HG03460 (cell line): ENCODE results near the gene MGLL.
"Not testable (repeated sequence)": the region's sequence is repeated elsewhere in the genome, so short reads cannot be mapped to it uniquely, and the experiment has no call there.

ENCODE experiments used
- ATAC-seq: cut with Tn5 transposase; IDR thresholded peaks from one replicate; pipeline ENCODE4 v1.9.1; 2021; ENCODE audit not compliant: unreplicated experiment

MGLL gene

DNA sequence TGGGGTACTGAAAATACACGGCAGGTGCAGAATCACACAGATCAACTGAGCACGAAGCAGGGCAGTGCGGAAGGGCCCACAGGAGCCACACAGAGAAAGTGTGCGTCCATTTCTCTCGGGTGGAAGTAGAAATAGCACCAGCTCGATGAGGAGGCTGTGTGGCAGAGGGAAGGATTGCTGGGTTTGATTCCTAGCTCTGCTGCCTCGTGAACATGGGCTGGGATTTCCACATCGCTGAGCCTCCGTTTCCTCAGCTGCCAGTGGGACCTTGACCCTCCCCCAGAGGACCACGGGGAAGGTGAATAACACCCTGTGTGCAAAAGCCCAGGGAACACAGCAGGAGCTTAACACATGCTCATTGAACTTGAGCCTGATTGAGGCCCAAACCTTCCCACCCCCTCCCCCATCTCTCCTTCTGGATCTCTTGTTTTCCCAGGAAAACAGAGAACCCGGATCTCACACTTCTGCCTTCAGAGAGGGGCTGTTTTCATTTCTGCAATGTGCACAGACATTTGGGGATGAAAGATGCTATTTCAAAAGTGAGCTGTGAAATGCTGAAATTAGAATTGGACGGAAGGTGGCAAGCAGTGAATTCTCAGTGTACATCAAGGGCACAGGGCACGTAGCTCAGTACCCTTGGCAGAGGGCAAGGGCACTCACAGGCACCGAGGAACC lies 111.2 kb downstream of the MGLL start:
- no peak for ATAC-seq

DNA sequence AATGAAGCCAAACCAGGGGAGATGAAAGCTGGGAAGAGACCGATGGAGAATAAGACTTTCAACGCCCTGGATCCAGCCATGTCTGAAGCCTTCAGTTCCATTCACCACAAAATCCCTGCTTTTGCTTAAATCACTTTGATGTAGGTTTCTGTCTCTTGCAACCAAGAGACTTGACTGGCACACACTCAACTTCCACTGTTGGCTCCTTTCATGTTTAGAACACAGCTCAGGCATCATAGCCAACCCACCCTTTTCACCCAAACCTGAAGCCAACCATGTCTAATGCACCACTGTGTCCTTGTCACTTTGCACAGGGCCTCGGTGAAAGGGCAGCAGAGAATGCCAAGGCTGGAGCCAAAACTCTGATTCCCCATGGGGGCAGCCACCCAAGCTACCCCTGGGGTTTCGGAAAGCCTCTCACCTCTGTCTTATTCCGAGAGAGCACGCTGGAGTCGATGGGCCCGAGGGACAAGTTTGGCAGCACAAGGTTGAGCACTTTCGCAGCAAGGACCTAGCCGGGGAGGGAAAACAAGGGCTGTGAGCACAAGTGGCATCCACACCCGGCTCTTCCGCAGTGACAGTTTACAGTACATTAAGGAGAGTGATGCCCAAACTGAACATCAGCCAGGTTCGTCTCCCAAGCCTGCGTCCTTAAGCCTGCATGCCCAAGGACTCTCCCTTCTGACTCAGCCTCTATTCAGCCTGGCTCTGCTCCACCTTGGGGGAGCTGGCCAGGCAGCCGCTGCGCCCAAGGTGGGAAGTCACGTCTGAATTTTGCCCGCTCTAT lies 112.0 kb downstream of the MGLL start:
- ATAC-seq, result no peak

DNA sequence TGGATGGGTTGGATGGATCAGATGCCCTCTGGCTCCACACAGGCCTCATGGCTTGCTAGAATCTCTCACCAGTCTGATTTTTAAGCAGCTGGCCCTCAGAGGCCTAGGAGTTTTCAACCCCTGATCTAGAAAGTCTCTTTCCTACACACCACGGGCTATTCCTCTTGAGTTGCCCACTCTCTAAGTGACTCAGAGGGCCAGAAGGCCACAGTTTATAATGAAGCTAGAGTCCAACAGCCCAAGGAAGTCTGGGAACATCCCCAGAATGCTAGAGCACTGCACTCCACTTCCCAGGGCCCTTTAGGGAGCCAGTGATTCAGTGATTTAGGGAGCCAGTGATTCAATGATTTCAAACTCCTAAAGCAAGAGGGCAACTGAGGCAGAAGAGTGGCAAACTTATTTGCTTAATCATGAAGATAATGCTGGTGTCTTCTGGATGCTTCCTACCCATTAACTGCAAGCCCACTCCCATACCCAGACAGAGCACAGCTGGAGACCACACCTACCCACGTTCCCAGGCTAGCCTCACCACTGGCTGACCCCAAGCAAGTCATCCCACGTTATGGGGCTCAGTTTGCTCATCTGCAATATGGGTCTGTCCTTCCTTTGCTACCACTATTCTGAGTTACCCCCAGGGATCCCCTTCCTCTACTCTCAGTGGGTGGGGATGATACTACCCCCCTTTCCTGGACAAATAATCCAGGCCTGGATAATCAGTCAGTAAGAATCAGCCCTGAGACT lies 112.8 kb downstream of the MGLL start:
- no peak for ATAC-seq

DNA sequence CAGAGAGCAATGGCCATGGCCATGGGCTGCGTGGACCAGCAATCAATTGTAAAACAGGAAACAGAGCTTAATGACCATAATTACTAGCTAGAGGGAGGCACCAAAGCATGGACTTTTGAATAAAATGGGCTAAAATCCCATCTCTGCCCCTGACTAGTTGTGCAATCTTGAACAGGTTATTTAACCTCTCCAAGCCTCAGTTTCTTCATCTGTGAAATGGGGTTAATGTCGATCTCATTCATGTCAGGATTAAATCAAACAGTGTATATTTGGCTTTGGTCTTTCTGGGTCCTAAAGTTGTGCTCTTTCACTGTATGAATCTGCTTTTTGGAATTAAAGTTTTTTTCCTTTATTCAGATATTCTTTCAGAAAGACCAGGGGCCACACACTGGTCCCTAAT lies 113.5 kb downstream of the MGLL start:
- no peak for ATAC-seq

DNA sequence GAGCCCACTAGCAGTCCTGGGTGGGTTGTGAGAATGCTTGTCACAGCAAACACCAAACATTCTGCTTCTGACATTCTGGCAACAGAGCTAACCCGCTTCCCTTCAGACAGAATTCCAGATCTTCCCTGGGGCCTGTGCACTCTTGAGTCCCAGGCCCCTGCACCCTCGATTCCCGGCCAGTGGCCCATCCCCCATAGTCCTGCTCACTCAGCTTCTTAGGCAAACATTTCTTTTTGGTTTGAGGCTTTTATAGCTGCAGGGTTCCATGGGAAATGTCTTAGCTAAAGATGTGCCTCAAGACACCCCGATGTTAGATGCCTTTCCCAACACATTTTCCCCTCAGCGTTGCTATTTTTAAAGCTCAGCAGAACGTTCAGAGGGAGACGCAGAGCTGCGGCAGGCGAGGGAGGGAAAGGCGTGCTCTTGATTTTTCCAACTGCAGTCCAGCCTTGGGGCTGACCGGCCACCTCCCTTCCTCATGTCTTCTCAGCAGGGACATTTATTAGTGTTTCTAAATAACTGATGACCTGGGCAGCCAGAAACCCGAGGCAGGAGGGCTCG lies 114.4 kb downstream of the MGLL start:
- ATAC-seq, result no peak

DNA sequence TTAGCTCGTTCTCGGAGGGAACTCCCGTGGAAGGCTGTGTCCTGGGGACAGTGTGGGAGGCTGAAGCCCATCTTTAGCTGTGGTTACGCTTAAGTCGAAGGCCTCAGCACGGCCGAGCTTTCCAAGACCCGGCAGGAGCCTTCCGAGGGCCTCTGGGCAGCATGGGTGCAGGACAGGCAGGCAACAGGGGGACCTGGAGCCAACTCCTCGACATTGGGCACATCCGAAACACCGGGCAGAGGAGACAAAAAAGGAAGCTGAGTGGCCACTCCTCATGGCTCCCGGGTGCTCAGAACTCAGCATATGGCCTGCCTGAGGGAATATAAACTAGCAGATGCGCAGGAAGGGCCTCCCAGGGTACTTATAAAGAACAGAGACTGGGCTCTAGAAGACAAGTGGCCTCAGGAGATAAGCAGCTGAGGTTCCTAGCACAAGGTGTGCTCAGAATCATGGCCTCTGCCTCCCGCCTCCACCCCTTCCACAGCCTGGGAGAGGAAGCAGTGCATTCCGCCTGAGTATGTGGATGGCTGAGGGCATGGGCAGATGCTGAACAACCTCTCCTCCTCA lies 115.4 kb downstream of the MGLL start:
- no peak for ATAC-seq

DNA sequence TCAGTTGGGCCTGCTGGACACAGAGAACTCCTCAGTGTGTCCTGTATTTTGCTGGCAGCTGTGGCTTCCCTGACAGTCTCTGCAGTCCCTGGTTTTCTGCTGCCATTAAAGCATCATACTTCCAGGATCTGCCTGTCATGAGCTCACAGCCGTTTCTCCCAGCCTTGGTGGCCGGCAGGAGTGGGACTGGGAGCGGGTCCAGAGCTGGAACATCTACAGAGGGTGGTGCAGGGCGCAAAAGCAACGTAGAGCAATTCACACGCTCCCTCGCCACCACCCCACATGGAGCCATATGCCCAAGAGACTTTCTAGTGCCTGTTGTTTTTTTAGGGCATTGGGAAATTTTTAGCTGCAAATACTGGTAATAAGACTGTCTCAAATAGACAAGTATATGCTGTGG lies 116.0 kb downstream of the MGLL start:
- no peak for ATAC-seq

- not testable (repeated sequence) for ATAC-seq
Measured at GRCh38 chr3:127704840-127705239, 117.5 kb downstream of the MGLL start.

DNA sequence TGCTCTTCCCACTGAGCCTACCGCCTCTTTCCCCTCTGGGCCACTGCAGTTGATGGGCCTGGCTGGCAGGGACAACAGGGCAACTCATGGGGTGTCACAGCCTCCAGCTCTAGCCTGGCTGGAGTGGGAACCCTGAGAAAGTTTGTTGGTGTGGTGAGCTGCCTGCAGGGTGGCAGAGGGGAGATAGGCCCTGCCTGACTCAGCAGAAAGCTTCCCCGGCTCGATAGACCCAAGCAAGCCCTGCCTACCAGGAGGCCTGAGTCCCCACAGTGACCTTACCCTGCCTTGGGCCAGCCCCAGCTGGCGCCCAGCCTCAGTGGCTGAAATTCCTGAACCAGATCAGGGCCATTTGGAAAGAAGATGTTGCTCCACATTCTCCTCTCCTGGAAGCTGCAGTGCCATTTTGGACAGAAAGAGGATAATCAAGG lies 120.2 kb downstream of the MGLL start:
- ATAC-seq, result no peak

DNA sequence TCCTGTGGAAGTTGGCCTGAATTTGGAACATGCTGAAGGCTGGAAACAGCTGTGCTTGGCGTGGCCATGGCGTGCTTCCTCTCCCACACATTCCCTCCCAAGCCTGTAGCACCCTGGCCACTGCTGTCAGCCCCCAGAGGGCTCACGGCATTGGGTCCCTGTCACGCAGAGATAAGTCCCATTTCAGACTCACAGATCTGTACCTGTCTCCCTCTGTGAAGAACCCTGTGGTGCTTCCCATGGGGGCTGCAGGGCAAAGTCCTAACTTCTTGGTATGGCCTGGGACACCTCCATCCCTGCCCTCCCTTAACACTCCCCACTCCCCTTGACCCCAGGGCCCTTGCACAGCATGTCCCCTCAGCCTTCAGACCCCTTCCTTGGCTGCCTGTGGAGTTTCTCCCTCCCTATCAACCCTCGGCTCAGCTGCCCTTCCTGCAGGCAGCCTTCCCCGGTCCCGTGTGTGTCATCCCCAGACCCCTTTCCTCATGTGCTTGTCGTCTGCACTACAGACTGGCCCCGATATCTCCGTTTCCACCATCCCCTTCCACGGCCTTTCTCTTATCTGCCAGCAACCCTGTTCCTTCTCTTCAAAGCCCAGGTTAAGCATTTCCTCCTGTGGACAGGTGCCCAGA lies 120.9 kb downstream of the MGLL start:
- no peak for ATAC-seq

DNA sequence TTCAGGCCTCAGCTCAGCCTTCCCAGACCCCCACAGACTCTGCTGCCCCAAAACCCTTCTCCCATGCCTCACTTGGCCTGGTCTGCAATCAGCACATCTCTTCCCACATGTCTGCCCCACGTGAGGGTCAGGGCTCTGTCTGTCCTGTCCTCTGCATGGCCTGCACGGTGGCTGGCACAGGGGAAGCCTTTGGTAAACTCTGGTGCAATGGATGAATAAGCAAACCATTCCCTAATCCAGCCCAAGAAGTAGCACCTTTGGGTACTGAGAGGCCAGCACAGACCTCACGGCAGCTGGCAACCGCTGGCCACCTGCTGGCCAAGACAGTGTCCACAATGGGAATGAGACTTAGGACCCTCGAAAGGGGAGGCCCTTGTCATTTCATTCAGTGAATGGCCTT lies 121.9 kb downstream of the MGLL start:
- ATAC-seq, result no peak

GRCh38 chr3:127699416-127700300 lies 122.7 kb downstream of the MGLL start:
- ATAC-seq, result no peak

DNA sequence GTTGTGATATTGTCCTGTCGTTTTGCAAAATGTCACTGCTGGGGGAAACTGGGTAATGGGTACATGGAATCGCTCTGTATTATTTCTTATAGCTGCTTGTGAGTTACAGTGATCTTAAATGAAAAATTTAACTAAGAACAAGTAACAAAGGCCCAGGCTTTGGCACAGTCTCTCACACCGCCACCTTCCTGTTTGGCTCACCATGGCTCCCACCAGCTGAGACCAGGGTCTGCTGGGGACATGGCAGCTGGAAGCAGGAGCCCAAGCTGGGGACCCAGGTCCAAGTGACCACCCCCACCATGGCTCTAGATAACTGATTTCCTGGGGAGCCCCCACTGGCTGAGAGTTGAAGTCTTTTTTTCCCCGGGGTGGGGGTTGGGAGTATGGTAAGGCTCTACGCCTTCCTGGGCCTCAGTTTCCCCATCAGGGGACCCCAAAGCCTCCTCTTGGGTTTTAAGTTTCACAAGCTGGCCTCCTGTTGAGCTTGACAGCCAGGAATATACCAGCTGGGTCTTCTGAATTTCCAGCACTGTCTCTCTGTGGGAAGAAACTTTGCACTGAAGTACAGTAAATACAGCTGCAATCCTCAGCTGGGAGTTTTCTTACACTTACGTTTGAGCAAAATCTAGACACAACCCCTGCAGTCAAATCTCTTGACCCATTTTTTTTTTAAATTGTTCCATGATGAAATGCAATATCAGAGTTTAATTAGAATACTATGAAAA lies 123.5 kb downstream of the MGLL start:
- no peak for ATAC-seq

GRCh38 chr3:127698286-127698685 lies 124.0 kb downstream of the MGLL start:
- ATAC-seq, result no peak

- peak; percentile 73 for ATAC-seq
Measured at GRCh38 chr3:127697551-127698240, 124.6 kb downstream of the MGLL start.

DNA sequence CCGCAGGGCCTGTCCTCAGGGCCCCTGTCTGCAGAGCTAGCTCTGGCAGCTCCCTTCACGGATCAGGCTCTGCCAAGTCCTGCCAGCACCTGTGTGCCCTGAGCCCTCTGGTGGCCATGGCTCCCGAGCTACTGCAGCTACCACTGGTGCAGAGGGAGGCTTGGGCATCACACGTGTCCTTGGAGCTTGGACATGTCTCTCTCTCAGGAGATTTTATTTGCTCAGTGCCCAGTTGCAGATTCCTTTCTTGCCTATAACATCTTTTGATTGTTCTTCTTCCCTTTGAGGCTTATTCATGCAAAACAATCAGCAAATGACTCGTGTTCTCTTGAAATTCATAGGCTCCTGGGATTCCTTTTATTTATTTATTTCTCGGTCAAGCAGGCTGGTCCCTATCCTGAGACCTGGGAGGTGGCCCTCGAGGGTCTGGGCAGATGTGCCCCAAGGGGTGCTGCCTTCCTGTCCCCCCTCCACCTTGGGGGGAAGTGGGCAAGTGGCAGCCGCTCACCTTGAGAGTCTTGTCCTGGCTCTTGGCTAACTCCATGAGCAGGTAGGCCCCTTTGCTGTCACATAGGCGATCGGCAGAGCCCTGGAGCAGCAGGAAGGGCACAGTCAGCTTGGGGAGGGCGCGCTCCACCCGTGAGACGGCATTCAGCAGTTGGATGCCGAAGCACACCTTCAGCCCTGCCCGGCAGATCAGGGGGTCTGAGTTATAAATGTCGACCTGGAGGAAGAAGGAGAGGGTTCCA lies 127.7 kb downstream of the MGLL start:
- no peak for ATAC-seq

GRCh38 chr3:127693336-127693843 lies 128.9 kb downstream of the MGLL start:
- ATAC-seq, result no peak
